Adipose tissue (tissue), 3 donors: ENCODE measurements around the gene SASS6. TPM values are rescaled to one million over a fixed set of nuclear protein-coding genes. Genes with fewer than 3 reads are reported as not detected.

Source experiments
- H3K27ac ChIP-seq: one replicate; pipeline ENCODE4 v1.5.1; 2013; ENCODE audit warnings: low read depth, low read length
- WGBS, 3 donors: extraction: QIAGEN DNeasy Blood & Tissue Kit; methylation state at CpG; one replicate each; pipeline ENCODE4 v1.1.7; 2013; 5-methylcytosine and 5-hydroxymethylcytosine counted together
- polyA plus RNA-seq, 3 donors: library from polyadenylated mRNA; stranded (reverse); fragments of 200-250 nt; gene quantifications; one replicate each; pipeline ENCODE4 v1.2.3, GENCODE V29; 2013
- donor health status: healthy with polysubstance abuse.
- donor health status: Bipolar disorder and iron deficiency.
- donor health status: healthy.

The SASS6 gene
- polyA plus RNA-seq, 3 donors: 0.62 to 2.0 (median 0.94) TPM

GRCh38 chr1:100127226-100127625 lies 5.5 kb downstream of the SASS6 start:
- no peak overlapping the region for H3K27ac ChIP-seq
- WGBS, 3 donors: 70 to 79% (median 76%) methylated on average over 1 of the region's 1 CpG

- no peak overlapping the region for H3K27ac ChIP-seq
- WGBS, 3 donors: 87 to 92% (median 89%) methylated on average over 1 of the region's 1 CpG
Observed at GRCh38 chr1:100122177-100122576, 10.6 kb downstream of the SASS6 start.

GRCh38 chr1:100115524-100115923 lies 17.2 kb downstream of the SASS6 start:
- H3K27ac ChIP-seq: no peak overlapping the region
- WGBS, 3 donors: 97 to 98% (median 97%) methylated on average over 4 of the region's 4 CpGs

- no peak overlapping the region for H3K27ac ChIP-seq
Observed at GRCh38 chr1:100109554-100110066, 23.1 kb downstream of the SASS6 start.

GRCh38 chr1:100107696-100108095 lies 25.0 kb downstream of the SASS6 start:
- H3K27ac ChIP-seq: no peak overlapping the region
- 75 to 94% (median 89%) methylated on average over 4 of the region's 4 CpGs for WGBS, 3 donors

GRCh38 chr1:100101564-100101963 lies 31.2 kb downstream of the SASS6 start:
- H3K27ac ChIP-seq: no peak overlapping the region
- 89 to 96% (median 92%) methylated on average over 2 of the region's 2 CpGs for WGBS, 3 donors

GRCh38 chr1:100100202-100100601 lies 32.5 kb downstream of the SASS6 start:
- 77 to 86% (median 84%) methylated on average over 1 of the region's 1 CpG for WGBS, 3 donors
- no peak overlapping the region for H3K27ac ChIP-seq

- WGBS, 3 donors: 88 to 96% (median 90%) methylated on average over 3 of the region's 3 CpGs
- no peak overlapping the region for H3K27ac ChIP-seq
Observed at GRCh38 chr1:100090471-100090870, 42.3 kb downstream of the SASS6 start.

GRCh38 chr1:100089082-100089481 lies 43.6 kb downstream of the SASS6 start:
- 95 to 100% (median 97%) methylated on average over 1 of the region's 1 CpG for WGBS, 3 donors

GRCh38 chr1:100087396-100087795 lies 45.3 kb downstream of the SASS6 start:
- 91 to 97% (median 95%) methylated on average over 1 of the region's 1 CpG for WGBS, 3 donors
- H3K27ac ChIP-seq: no peak overlapping the region

More at GRCh38 chr1:100089082-100089481, 43.6 kb downstream of the SASS6 start:
- H3K27ac ChIP-seq: no peak overlapping the region

GRCh38 chr1:100080331-100080730 lies 52.4 kb downstream of the SASS6 start:
- H3K27ac ChIP-seq: no peak overlapping the region
- WGBS, 3 donors: 20 to 87% (median 83%) methylated on average over 3 of the region's 3 CpGs

- no peak overlapping the region for H3K27ac ChIP-seq
- WGBS, 3 donors: 67 to 82% (median 81%) methylated on average over 5 of the region's 5 CpGs
Observed at GRCh38 chr1:100077531-100077930, 55.2 kb downstream of the SASS6 start.

GRCh38 chr1:100076744-100077143 lies 56.0 kb downstream of the SASS6 start:
- H3K27ac ChIP-seq: no peak overlapping the region

- H3K27ac ChIP-seq: no peak overlapping the region
- WGBS, 3 donors: 61 to 90% (median 80%) methylated on average over 2 of the region's 2 CpGs
Observed at GRCh38 chr1:100076319-100076718, 56.4 kb downstream of the SASS6 start.

- WGBS, 3 donors: 88 to 95% (median 92%) methylated on average over 3 of the region's 3 CpGs
Observed at GRCh38 chr1:100075773-100076172, 57.0 kb downstream of the SASS6 start.

GRCh38 chr1:100074604-100075395 lies 57.9 kb downstream of the SASS6 start:
- WGBS, 3 donors: 83 to 88% (median 84%) methylated on average over 11 of the region's 11 CpGs
- no peak overlapping the region for H3K27ac ChIP-seq

More at GRCh38 chr1:100075773-100076172, 57.0 kb downstream of the SASS6 start:
- H3K27ac ChIP-seq: no peak overlapping the region

- WGBS, 3 donors: 88 to 96% (median 92%) methylated on average over 3 of the region's 3 CpGs
- no peak overlapping the region for H3K27ac ChIP-seq
Observed at GRCh38 chr1:100073531-100073930, 59.2 kb downstream of the SASS6 start.

- H3K27ac ChIP-seq: no peak overlapping the region
- 95 to 98% (median 96%) methylated on average over 5 of the region's 5 CpGs for WGBS, 3 donors
Observed at GRCh38 chr1:100070201-100070939, 62.4 kb downstream of the SASS6 start.

GRCh38 chr1:100065969-100066227 lies 66.8 kb downstream of the SASS6 start:
- no peak overlapping the region for H3K27ac ChIP-seq
- WGBS, 3 donors: 89 to 96% (median 95%) methylated on average over 2 of the region's 2 CpGs
